ENCODE results near the gene VWA3B. TPM values are rescaled to one million over a fixed set of nuclear protein-coding genes. Genes with fewer than 3 reads are reported as not detected.
A peak's percentile ranks its signal among the peaks of the same experiment; 100 is the strongest.
"Not testable (repeated sequence)": the region's sequence is repeated elsewhere in the genome, so short reads cannot be mapped to it uniquely, and the experiment has no call there.

Gene VWA3B
- total RNA-seq, 1 donor from 2014 or later: not detected

DNA sequence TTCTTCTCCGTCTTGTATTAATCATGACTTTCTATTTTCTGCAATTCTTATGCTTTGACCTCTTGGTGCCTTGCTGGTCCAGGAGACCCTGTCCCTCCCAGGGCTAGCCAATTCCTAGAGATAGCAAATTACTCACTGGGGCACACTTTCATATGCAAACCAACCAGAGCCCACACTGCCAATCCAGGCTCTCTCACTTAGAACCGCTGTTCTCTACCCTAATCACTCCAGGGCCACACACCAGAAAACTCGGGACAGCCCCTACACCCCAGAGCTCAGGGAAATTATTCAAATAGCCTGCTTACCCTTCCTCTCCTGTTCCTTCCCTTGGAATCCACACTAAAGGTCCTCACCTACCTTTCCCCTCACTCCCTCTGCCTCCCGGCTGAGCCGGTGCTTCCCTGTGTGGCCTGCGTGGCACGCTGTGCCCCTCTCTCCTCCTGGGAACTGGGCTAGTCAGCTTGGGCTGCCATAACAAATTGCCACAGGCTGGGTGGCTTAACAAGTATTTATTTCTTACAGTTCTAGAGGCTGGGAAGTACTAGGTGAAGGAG is 41.7 kb downstream of the VWA3B start:
- DNase-seq (ENCODE audit: low read depth in 2 of 2): no peak

- DNase-seq (ENCODE audit: low read depth in 2 of 2): not testable (repeated sequence)
Observed at GRCh38 chr2:98130073-98130472, 43.1 kb downstream of the VWA3B start.

GRCh38 chr2:98134172-98135005 is 47.4 kb downstream of the VWA3B start:
- peak in 1 of 2 donors; percentile 33 for DNase-seq (ENCODE audit: low read depth in 2 of 2)

DNA sequence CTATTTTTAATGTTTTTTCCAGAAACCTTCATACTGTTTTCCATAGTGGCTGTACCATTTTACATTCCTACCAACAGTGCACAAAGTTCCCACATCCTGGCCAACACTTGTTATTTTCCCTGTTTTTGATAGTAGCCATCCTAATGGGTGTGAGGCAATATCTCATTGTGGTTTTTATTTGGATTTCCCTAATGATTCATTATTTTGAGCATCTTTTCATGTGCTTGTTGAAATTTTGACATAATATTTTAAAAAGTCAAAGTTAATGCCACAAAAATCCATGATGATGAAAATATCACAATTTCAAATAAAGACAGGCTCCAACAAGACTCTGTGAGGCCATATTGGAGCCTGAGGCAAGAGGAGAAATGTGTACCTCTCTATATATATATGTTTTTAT is 50.2 kb downstream of the VWA3B start:
- DNase-seq (ENCODE audit: low read depth in 2 of 2): peak in 1 of 2 donors; percentile 7

DNA sequence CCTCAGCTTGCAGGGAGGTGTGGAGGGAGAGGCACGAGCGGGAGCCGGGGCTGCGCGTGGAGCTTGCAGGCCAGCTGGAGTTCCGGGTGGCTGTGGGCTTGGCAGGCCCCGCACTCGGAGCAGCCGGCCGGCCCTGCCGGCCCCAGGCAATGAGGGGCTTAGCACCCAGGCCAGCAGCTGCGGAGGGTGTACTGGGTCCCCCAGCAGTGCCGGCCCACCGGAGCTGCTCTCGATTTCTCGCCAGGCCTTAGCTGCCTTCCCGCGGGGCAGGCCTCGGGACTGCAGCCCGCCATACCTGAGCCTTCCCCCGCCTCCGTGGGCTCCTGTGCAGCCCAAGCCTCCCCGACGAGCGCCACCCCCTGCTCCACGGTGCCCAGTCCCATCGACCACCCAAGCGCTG is 52.0 kb downstream of the VWA3B start:
- DNase-seq (ENCODE audit: low read depth in 2 of 2): not testable (repeated sequence)

DNA sequence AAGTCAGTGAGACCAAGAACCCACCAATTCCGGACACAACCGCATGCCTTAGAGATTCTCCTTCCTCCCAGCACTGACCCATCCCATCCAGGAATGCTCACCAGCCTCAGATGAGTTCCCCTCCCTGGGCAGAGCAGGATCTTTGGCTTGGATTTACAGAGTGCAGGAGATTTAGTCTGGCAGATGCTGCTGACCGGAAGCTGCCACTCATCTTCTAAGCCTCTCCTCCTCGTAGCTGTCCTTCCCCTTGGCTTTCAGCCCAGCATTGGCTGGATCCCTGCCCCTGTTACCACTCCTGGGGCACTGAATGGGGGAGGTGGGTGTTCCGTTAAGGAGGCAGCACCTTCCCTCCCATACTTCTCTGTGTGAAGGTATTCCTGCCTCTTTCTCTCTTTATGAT is 53.2 kb downstream of the VWA3B start:
- no peak for DNase-seq (ENCODE audit: low read depth in 2 of 2)

DNA sequence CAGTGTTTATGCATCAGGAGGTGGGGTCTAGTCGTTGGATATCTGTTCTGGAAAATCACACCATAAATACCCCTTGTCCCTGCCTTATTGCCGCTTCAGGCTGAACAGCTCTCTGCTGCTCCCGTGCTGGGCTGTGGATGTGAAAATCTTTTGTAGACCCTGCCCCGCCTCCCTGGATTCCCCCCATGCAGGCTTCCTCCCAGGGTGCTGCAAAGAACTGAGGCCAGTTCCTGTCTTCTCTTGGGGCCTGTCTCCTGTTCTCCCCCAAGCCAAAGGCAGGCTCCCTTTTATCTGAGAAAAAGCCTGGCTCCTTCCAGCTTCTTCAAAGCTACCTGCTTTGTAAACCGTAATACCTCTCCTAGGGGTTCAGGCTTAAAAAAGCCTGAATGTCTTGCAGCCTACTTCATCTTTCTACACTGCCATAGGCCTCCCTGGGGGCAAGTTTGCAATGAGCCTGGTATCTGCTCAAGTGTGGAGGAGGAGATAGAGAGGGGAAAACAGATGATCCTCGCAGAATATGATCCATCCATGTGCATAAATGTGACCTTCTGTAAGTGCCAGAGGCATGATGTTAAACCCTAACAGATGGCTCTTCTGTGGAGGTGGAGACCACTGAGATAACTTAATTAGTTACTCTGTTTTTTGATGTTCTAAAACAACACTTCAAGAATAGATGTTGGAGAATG is 55.3 kb downstream of the VWA3B start:
- no peak for DNase-seq (ENCODE audit: low read depth in 2 of 2)

DNA sequence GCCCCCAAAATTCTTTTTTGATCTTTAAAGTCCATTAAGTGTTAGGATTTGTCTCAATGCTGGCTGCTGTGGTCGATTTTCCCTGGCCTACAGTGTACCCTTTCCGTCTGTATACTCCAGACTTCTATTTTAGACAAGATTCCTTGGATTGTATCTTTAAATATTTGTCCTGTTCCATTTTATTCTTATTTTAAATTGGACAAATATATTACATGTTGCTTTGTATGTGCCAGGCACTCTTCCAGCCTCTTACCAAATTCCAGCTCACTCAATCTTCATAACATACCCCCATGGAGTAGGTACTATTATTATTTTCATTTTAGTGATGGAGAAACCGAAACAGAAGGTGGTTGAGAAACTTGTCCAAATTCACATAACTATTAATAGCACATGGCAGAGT is 58.1 kb downstream of the VWA3B start:
- DNase-seq (ENCODE audit: low read depth in 2 of 2): no peak

DNA sequence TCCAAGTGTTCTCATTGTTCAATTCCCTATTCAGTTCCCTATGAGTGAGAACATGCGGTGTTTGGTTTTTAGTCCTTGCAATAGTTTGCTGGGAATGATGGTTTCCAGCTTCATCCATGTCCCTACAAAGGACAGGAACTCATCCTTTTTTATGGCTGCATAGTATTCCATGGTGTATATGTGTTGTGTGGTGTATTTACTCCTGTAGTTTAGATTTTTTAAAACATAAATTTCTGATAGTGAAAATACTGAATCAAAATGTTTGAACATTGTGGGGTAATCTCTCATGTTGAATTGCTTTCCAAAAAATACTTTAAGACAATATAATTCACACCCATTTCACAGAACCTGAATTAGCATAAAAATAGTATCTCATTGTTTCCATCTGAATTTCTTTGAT is 60.9 kb downstream of the VWA3B start:
- not testable (repeated sequence) for DNase-seq (ENCODE audit: low read depth in 2 of 2)

- DNase-seq (ENCODE audit: low read depth in 2 of 2): no peak
Observed at GRCh38 chr2:98148595-98149332, 61.8 kb downstream of the VWA3B start.

DNA sequence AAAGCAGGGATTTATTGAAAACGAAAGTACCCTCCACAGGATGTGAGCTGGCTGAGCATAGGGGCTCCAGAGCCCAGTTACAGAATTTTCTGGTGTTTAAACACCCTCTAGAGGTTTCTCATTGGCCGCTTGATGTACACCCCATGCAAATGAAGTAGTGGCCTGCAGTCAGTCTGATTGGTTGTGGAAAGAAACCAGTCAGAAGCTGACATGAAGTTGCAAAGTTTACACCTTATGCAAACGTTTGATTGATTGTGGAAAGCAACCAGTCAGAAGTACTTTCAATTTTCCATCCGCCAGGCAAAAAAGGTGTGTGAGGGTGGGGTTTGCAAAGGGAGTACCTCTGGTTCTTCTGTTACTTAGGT is 62.3 kb downstream of the VWA3B start:
- peak; percentile 80 to 83 for DNase-seq (ENCODE audit: low read depth in 2 of 2)

DNA sequence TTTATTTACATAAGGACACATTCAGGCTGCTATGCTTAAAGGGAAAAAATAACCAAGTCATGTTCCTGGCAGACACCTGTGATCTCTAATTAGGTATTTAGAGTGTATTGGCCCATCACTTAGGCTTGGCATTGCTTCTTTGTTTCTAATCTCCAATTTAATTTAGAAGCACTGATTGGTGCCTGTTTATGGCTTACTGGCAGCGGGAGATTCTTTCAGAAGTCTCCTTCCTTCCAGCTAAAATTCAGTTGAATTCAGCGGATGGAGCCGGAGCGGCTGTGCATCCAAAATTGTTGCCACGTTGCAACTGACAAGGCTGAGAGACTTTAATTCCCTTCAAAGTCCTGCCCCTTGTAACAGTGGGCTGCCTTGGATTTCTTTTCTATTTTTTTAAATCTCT is 66.5 kb downstream of the VWA3B start:
- DNase-seq (ENCODE audit: low read depth in 2 of 2): no peak

DNA sequence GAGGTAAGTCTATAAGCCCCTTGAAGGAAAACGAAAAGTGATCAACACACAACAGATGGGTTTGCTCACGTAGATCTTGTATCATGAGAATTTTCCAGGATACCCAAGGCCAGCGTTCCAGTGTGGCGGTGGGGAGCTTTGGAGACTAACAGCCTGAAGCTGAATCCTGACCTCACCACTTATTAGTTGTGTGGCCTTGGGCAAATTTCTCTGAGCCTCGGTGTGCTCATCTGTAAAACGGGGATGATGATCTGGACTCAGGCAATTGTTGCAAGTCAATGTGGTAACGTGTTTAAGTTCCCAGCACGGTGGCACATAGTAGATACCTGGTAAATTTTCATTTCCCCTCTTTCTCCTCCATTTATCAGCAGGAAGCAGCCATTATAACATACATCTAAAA is 68.3 kb downstream of the VWA3B start:
- no peak for DNase-seq (ENCODE audit: low read depth in 2 of 2)

- DNase-seq (ENCODE audit: low read depth in 2 of 2): no peak
Observed at GRCh38 chr2:98155716-98156115, 68.7 kb downstream of the VWA3B start.

- no peak for DNase-seq (ENCODE audit: low read depth in 2 of 2)
Observed at GRCh38 chr2:98156304-98156703, 69.3 kb downstream of the VWA3B start.

DNA sequence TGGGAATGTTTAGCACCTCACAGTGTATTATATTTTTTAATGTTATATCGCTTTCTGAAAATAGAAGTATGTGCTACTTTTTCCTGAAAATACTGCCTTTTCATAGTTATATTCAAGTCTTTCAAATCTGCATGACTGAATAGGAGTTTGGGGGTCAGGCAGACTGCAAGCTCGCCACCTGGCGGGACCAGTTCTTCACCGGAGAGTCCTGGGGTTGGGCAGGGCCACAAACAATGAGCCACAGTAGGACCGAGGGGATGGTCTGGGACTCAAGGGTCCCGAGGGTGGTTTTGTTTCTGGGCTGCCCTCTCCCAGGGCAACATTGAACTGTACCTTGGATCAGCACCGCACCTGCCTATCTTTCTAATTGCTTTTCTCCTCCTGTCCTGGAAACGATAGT is 70.6 kb downstream of the VWA3B start:
- no peak for DNase-seq (ENCODE audit: low read depth in 2 of 2)

GRCh38 chr2:98158305-98158704 is 71.3 kb downstream of the VWA3B start:
- no peak for DNase-seq (ENCODE audit: low read depth in 2 of 2)

GRCh38 chr2:98160554-98160953 is 73.6 kb downstream of the VWA3B start:
- DNase-seq (ENCODE audit: low read depth in 2 of 2): no peak

DNA sequence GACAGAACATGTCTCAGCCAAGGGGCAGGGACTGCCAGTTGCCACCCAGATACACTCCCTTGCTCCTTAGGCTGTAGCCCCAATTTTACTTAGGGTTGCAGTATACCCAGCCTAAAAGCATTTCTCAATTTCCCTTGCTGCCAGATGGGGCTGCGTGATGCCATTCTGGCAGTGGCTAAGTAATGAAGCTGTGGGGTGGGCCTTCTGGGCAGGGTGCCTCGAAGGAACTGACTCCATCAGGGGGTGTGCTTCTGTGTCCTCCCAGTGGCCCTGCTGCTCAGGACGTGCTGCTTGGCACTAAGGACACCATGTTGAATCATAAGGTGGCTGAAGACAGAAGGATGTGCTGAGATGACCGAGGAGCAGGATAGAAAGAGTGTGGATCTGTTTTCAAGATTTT is 74.2 kb downstream of the VWA3B start:
- DNase-seq (ENCODE audit: low read depth in 2 of 2): no peak

- no peak for DNase-seq (ENCODE audit: low read depth in 2 of 2)
Observed at GRCh38 chr2:98164256-98164655, 77.3 kb downstream of the VWA3B start.

GRCh38 chr2:98165516-98166071 is 78.6 kb downstream of the VWA3B start:
- no peak for DNase-seq (ENCODE audit: low read depth in 2 of 2)

DNA sequence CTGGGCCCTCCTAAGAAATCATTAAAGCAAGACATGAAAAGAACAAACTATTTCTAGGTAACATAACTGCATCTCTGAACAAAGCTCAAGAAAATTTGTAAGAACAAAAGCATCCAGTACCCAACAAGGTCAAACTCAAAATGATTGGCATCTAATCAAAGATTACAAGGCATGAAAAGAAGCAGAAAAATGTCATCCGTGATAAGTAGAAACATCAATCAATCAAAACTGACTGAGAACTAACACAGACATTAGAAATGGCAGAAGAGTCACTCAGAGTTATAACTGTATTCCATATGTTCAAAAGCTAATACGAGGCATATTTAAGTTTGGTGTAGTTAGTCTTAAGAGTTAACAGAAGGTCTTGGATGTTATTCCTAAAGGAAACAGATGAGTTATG is 80.9 kb downstream of the VWA3B start:
- DNase-seq (ENCODE audit: low read depth in 2 of 2): no peak
